Medulla oblongata (tissue), 1 donor: ENCODE data around the gene GSTM2.

Experiments
- DNase-seq: peaks from one replicate; pipeline ENCODE4 v3.0.0-alpha.2; 2015; ENCODE audit errors: extremely low spot score

Gene GSTM2

DNA sequence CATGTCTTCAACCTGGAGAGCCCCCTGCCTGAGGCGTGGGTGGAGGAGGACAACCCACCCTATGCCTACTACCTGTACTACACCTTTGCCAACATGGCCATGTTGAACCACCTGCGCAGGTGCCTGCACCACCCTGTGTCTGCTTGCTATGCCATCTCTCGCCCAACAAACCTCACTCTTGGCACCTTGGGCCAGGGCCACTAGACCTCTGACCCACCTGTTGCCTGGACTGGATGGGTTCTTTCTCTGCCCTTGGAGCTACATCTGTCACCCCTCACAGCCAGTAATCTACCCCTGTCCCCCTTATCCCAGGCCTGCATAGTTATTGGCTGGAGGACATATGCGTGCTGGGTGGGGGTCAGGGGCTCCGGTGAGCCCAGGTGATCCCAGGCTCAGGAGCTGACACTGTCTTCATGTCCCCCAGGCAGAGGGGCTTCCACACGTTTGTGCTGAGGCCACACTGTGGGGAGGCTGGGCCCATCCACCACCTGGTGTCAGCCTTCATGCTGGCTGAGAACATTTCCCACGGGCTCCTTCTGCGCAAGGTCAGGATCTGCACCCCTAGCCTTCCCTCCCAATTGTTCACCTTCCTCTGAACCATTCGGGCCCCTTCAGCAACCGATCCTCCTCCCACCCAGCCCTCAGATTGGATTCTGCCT is 38.4 kb upstream of the GSTM2 start:
- DNase-seq: no peak

GRCh38 chr1:109630081-109630897 is 37.6 kb upstream of the GSTM2 start:
- no peak for DNase-seq

DNA sequence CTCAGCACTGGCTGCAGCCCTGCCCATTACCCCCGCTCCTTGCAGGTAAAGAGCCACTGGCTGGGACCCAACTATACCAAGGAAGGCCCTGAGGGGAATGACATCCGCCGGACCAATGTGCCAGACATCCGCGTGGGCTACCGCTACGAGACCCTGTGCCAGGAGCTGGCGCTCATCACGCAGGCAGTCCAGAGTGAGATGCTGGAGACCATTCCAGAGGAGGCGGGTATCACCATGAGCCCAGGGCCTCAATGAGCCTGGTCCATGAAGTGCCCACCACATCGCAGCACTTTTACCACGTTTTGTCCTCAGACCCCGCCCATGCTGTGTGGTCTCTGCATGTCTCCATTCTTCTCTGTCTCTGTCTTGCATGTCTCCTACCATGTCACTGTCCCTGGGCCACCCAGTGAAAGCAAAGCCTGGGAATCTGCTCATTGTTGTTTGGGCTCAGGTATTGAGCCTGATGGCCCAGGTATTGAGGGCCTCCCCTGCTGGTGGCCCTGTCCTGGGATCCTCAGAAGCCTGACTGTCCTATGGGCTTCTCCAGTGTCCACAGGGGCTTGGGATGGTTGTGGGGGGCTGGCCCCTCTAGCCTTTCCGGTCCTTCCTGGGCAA is 36.9 kb upstream of the GSTM2 start:
- DNase-seq: no peak

- no peak for DNase-seq
Measured at GRCh38 chr1:109631513-109632505, 36.0 kb upstream of the GSTM2 start.

DNA sequence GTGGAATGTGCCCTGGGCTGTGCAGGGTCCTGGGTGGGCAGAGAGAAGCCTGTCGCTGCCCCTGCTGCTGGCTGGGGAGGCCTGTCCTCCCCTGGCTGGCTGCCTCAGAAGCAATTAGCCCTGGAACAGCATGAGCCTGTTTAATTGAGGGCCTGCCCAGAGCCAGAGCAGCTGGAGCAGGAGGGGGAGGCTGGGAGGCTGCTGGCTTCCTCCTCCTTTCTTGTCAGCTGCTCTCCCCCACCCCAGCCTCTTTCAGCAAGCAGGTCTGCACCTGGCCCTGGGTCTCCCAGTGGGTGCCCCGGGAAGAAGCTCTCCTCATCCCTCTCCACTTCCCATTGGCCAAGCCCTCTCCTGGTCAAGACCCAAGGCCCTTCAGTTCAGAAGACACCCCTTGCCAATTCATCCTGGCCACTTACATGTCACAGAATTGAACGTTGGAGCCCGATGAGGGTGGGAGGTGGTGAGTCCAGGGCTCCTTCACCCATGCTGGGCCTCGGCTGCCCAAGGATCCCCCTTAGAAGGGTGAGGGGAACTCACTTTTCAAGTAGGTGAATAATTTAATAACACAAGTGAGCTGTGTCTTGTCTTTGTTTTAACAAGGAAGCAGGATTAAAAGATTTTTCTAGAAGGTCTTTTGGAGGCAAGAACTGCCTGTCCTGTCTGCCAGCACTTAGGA is 35.0 kb upstream of the GSTM2 start:
- peak; percentile 81 for DNase-seq

GRCh38 chr1:109634292-109634691 is 33.6 kb upstream of the GSTM2 start:
- no peak for DNase-seq

DNA sequence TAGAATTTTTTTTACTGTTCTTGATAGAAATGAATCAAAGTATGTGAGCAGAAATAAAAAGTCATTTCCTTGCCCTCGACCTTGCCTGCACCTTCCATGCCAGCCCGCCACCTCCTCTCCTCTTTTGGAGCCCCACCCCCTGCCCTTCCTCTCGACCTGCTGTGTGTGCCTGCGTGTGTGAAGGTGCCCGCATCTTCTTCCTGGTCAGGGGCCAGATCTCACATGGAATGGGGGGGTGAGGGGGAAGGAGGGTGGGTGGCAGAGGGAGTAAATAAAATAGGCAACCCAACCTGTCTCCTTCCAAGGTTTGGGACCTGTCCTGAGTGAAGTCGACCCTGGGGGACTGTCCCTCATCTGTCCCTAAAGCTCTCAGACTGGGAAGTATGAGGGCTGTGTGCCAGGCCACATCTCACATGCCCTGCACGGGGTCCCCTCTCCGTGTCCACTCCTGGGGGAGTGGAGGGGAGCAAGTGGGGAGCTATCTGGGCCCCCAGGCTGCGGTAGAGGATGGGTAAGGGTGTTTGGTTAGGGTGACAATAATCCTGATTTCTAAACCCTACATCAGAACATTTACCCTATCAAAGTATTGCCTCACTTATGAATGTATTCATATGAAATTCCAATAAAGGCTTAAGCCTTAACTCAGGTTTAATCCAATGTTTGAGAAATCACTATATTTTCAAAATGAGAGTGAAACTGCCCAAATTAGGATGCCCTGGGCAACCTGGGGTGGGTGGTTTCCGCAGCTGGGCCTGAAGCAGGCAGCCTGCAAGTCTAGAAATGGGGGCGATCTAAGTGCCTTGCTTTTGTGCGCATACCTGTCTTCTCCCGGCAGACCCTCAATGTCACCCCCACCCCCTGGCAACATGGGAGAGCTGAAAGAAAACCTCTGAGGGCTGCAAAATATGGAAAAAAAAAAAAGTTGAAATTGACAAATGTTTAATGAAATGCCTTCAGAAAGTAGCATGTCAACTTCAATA is 32.8 kb upstream of the GSTM2 start:
- DNase-seq: no peak

GRCh38 chr1:109635862-109636200 is 32.0 kb upstream of the GSTM2 start:
- DNase-seq: no peak

- no peak for DNase-seq
Measured at GRCh38 chr1:109636201-109636952, 31.5 kb upstream of the GSTM2 start.

- DNase-seq: no peak
Measured at GRCh38 chr1:109637446-109637845, 30.4 kb upstream of the GSTM2 start.

GRCh38 chr1:109639063-109639840 is 28.6 kb upstream of the GSTM2 start:
- no peak for DNase-seq

- no peak for DNase-seq
Measured at GRCh38 chr1:109639841-109640184, 28.0 kb upstream of the GSTM2 start.

DNA sequence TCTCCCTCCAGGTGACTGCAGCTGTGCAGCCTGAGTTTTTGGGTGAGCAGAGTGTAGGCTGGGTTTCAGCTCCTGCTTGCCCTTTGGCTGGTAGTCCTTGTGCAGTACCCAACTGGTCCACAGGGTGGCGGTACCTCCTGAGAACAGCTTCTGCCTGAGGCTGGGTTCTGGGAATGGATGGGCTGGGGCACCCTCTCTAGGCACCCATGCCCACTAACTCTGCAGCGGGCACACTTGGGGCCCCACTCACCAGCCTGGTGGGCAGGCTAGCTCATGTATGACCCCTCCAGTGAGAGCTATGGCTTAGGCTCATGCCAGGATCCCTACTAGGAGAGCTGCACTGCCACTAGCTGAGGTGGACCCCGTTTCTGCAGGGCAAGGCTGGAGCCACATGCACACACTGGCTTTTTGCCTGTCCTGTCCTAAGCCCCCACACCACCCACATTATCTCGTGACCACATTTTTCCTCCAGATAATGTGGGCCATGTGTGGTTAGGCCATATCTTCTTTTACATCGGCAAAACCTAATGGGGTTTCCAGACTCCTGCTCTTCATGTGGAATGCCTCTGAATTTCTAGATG is 27.5 kb upstream of the GSTM2 start:
- DNase-seq: peak; percentile 86

- no peak for DNase-seq
Measured at GRCh38 chr1:109641078-109641740, 26.6 kb upstream of the GSTM2 start.

GRCh38 chr1:109641861-109642260 is 26.0 kb upstream of the GSTM2 start:
- no peak for DNase-seq

DNA sequence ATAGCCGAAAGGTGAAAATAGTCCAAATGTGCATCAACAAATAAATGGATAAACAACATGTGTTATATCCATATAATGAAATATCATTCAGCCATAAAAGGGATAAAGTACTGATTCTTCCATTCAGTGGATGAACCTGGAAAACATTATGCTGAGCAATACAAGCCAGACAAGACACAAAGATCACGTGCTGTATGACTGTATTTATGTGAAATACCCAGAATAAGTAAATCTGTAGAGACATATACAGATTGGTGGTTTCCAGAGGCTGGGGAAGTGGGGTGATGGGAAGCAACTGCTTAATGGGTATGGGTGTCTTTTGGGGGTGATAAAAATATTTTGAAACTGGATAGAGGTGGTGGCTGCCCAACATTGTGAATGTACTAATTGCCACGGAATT is 25.2 kb upstream of the GSTM2 start:
- DNase-seq: no peak

GRCh38 chr1:109643385-109644230 is 24.2 kb upstream of the GSTM2 start:
- DNase-seq: peak; percentile 76
